Measurements from ENCODE around the gene DIRAS3. TPM values are rescaled to one million over a fixed set of nuclear protein-coding genes. Genes with fewer than 3 reads are reported as not detected.

DIRAS3 gene
- total RNA-seq, 1 experiment from 2014 or later = not detected

DNA sequence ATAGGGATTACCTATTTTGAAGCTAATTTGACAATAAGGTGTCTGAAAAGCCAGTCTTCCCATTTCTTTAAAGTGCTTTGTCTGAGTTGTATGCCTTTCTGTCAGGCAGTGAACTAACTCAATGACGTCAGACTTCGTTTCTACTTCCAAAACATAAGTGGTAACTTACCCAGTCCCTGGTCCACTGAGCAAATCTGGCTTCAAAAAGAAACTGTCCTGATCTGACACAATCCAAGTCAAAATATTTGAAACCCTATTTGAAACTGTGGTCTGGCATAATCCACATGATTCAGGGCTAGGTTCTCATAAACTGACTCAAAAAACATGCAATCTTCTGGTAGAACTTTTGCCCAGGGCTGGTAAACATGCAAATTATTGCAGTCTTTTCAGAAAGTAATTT lies 34.0 kb downstream of the DIRAS3 start:
- Mint-ChIP-seq H3K4me1 (ENCODE audit: low read depth, unreplicated experiment) (peaks cover 2% of the 10 kb centered on the region), H3K36me3 (ENCODE audit: insufficient read depth, unreplicated experiment) (no peaks in the 10 kb centered on the region), H3K27ac (ENCODE audit: unreplicated experiment) (no peak overlapping the region), H3K27me3 (ENCODE audit: insufficient read depth, unreplicated experiment) (no peaks in the 10 kb centered on the region), H3K9me3 (ENCODE audit: unreplicated experiment) (peaks cover 3% of the 10 kb centered on the region), H3K4me3 (ENCODE audit: unreplicated experiment) (no peak overlapping the region)
- Histone ChIP-seq H3K36me3 (ENCODE audit: control insufficient read depth, insufficient read depth, low read length) (no peaks in the 10 kb centered on the region), H3K27me3 (replicated peaks; ENCODE audit: control insufficient read depth, insufficient read depth, low read length) (no peaks in the 10 kb centered on the region), H3K4me3 (ENCODE audit: low read depth, low read length) (no peak overlapping the region), H3K4me1 (no peaks in the 10 kb centered on the region), H3K9me3 (no peaks in the 10 kb centered on the region)
- no TSS peak for BruUV-seq (replicated peaks)
- TF ChIP-seq CTCF (IDR thresholded peaks at IDR 0.05; ENCODE audit: insufficient read depth in 1 of 2, low read depth in 1 of 2, low read length in 1 of 2, severe bottlenecking in 1 of 2, unreplicated experiment in 1 of 2) = no peak
- intact Hi-C loops (cut with micrococcal nuclease; ENCODE audit: unreplicated experiment) = no loop called here
- DNase-seq = no peak
- POLR2A ChIA-PET = no interaction called here
- CTCF ChIA-PET = no interaction called here

- Mint-ChIP-seq H3K9me3 (ENCODE audit: unreplicated experiment) (no peaks in the 10 kb centered on the region), H3K27me3 (ENCODE audit: insufficient read depth, unreplicated experiment) (no peaks in the 10 kb centered on the region), H3K27ac (ENCODE audit: unreplicated experiment) (no peak overlapping the region), H3K4me3 (ENCODE audit: unreplicated experiment) (no peak overlapping the region), H3K36me3 (ENCODE audit: insufficient read depth, unreplicated experiment) (no peaks in the 10 kb centered on the region), H3K4me1 (ENCODE audit: low read depth, unreplicated experiment) (no peaks in the 10 kb centered on the region)
- no peaks in the 10 kb centered on the region for H3K27me3 ChIP-seq (replicated peaks; ENCODE audit: control insufficient read depth, insufficient read depth, low read length)
- no peaks in the 10 kb centered on the region for H3K36me3 ChIP-seq (ENCODE audit: control insufficient read depth, insufficient read depth, low read length)
- CTCF ChIA-PET = no interaction called here
- H3K4me1 ChIP-seq = no peaks in the 10 kb centered on the region
- no peak for DNase-seq
- no peaks in the 10 kb centered on the region for H3K9me3 ChIP-seq
- intact Hi-C loops (cut with micrococcal nuclease; ENCODE audit: unreplicated experiment) = no loop called here
- no peak for TF ChIP-seq CTCF (IDR thresholded peaks at IDR 0.05; ENCODE audit: insufficient read depth in 1 of 2, low read depth in 1 of 2, low read length in 1 of 2, severe bottlenecking in 1 of 2, unreplicated experiment in 1 of 2)
- H3K4me3 ChIP-seq (ENCODE audit: low read depth, low read length) = no peak overlapping the region
- POLR2A ChIA-PET = no interaction called here
- no TSS peak for BruUV-seq (replicated peaks)
These were observed 34.5 kb downstream of the DIRAS3 start for GRCh38 chr1:68015971-68016370.

DNA sequence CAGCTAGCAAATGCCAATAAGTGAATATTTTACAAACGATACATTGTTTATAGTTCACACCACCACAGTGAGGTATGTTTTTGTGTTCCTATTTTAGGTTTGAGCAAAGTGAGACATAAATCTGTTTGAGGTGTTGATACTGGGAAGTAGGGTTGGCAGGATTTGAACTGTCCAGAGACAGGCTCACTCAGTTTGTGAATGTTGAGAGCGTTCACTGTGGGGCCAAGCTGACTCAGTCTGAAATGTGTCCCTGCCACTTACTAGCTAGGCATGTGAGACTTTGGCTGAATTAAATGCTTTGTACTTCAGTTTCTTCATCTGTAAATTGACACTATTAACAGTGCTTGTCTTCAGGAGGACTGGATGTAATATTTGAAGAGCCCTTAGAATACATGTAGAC lies 35.1 kb downstream of the DIRAS3 start:
- Histone ChIP-seq H3K4me3 (ENCODE audit: low read depth, low read length) (no peak overlapping the region), H3K4me1 (no peaks in the 10 kb centered on the region), H3K27me3 (replicated peaks; ENCODE audit: control insufficient read depth, insufficient read depth, low read length) (no peaks in the 10 kb centered on the region), H3K36me3 (ENCODE audit: control insufficient read depth, insufficient read depth, low read length) (no peaks in the 10 kb centered on the region), H3K9me3 (no peaks in the 10 kb centered on the region)
- DNase-seq = no peak
- no peaks in the 10 kb centered on the region for H3K9me3 Mint-ChIP-seq (ENCODE audit: unreplicated experiment)
- H3K27me3 Mint-ChIP-seq (ENCODE audit: insufficient read depth, unreplicated experiment) = no peaks in the 10 kb centered on the region
- CTCF ChIA-PET = no interaction called here
- no peaks in the 10 kb centered on the region for H3K36me3 Mint-ChIP-seq (ENCODE audit: insufficient read depth, unreplicated experiment)
- H3K27ac Mint-ChIP-seq (ENCODE audit: unreplicated experiment) = no peak overlapping the region
- BruUV-seq (replicated peaks) = no TSS peak
- intact Hi-C loops (cut with micrococcal nuclease; ENCODE audit: unreplicated experiment) = no loop called here
- no peak for TF ChIP-seq CTCF (IDR thresholded peaks at IDR 0.05; ENCODE audit: insufficient read depth in 1 of 2, low read depth in 1 of 2, low read length in 1 of 2, severe bottlenecking in 1 of 2, unreplicated experiment in 1 of 2)
- no peaks in the 10 kb centered on the region for H3K4me1 Mint-ChIP-seq (ENCODE audit: low read depth, unreplicated experiment)
- POLR2A ChIA-PET = no interaction called here
- no peak overlapping the region for H3K4me3 Mint-ChIP-seq (ENCODE audit: unreplicated experiment)

Measured in Caco-2 (cell line).